ENCODE results near the gene POMGNT2.

The POMGNT2 gene

GRCh38 chr3:43032646-43033628, 72.9 kb downstream of the POMGNT2 start:
- TF ChIP-seq CTCF (IDR thresholded peaks at IDR 0.05; ENCODE audit: low read depth, low read length, missing control alignments): no peak
- in situ Hi-C loops (cut with HindIII; ENCODE audit: low sequenced_read_pairs): loop anchor here (5.0 kb wide), 1 partner anchor 94 kb away; no protein-coding TSS in a partner anchor
- DNase-seq (ENCODE audit: low read depth): no peak
- no peak overlapping the region for H3K4me3 ChIP-seq (ENCODE audit: low read depth, low read length)

GRCh38 chr3:43031889-43032545, 73.9 kb downstream of the POMGNT2 start:
- in situ Hi-C loops (cut with HindIII; ENCODE audit: low sequenced_read_pairs): loop anchor here (5.0 kb wide), 1 partner anchor 95 kb away; no protein-coding TSS in a partner anchor
- H3K4me3 ChIP-seq (ENCODE audit: low read depth, low read length): no peak overlapping the region
- no peak for TF ChIP-seq CTCF (IDR thresholded peaks at IDR 0.05; ENCODE audit: low read depth, low read length, missing control alignments)
- no peak for DNase-seq (ENCODE audit: low read depth)

GRCh38 chr3:43031485-43031884, 74.4 kb downstream of the POMGNT2 start:
- in situ Hi-C loops (cut with HindIII; ENCODE audit: low sequenced_read_pairs): loop anchor here (5.0 kb wide), 1 partner anchor 96 kb away; no protein-coding TSS in a partner anchor
- no peak overlapping the region for H3K4me3 ChIP-seq (ENCODE audit: low read depth, low read length)
- DNase-seq (ENCODE audit: low read depth): no peak
- no peak for TF ChIP-seq CTCF (IDR thresholded peaks at IDR 0.05; ENCODE audit: low read depth, low read length, missing control alignments)

GRCh38 chr3:43030162-43030935, 75.5 kb downstream of the POMGNT2 start:
- no peak overlapping the region for H3K4me3 ChIP-seq (ENCODE audit: low read depth, low read length)
- no peak for TF ChIP-seq CTCF (IDR thresholded peaks at IDR 0.05; ENCODE audit: low read depth, low read length, missing control alignments)
- DNase-seq (ENCODE audit: low read depth): no peak
- in situ Hi-C loops (cut with HindIII; ENCODE audit: low sequenced_read_pairs): loop anchor here (5.0 kb wide), 1 partner anchor 97 kb away; no protein-coding TSS in a partner anchor
